Vagina (tissue), 2 donors: ENCODE results near the gene PPP4R4.
A peak's percentile ranks its signal among the peaks of the same experiment; 100 is the strongest.

Experiments used
- CTCF ChIP-seq, 3 experiments: fragments of 450-650 bp in 2 of 3; fragments of 200-600 bp in 1 of 3; sonication (generic) in 1 of 3; IDR thresholded peaks; one replicate each; pipeline ENCODE4 v1.5.1; 2017 to 2019; ENCODE audit warnings: antibody characterized with exemption in 3 of 3, mild to moderate bottlenecking in 2 of 3, moderate library complexity in 2 of 3
- POLR2A ChIP-seq, 2 donors: fragments of 450-650 bp; IDR thresholded peaks; one replicate each; pipeline ENCODE4 v1.6.1; 2017; ENCODE audit warnings: antibody characterized with exemption in 2 of 2, mild to moderate bottlenecking in 2 of 2, moderate library complexity in 2 of 2
- POLR2AphosphoS5 ChIP-seq, 2 donors: sonication (generic); formaldehyde crosslinking; IDR thresholded peaks; one replicate each; pipeline ENCODE4 v1.9.0; 2017; ENCODE audit warnings: antibody characterized with exemption in 2 of 2, mild to moderate bottlenecking in 2 of 2, low read depth in 1 of 2; ENCODE audit not compliant: insufficient read depth in 1 of 2

GRCh38 chr14:94320243-94320642 is 146.1 kb downstream of the PPP4R4 start:
- TF ChIP-seq CTCF (IDR thresholded peaks at IDR 0.05) (no peak), POLR2A (IDR thresholded peaks at IDR 0.05) (no peak), POLR2AphosphoS5 (IDR thresholded peaks at IDR 0.05; ENCODE audit: insufficient read depth in 1 of 2, low read depth in 1 of 2) (peak in 1 of 2 donors; percentile 81)
